Measurements from ENCODE around the gene HTR1B.

HTR1B gene

GRCh38 chr6:77448546-77448945, 14.7 kb downstream of the HTR1B start:
- Histone ChIP-seq H3K4me1 (ENCODE audit: insufficient read depth, low read length, poor library complexity, severe bottlenecking) (no peaks in the 10 kb centered on the region), H3K9me3 (ENCODE audit: insufficient read depth, low read depth, low read length) (no peaks in the 10 kb centered on the region), H4K20me1 (ENCODE audit: insufficient read depth, low read length, poor library complexity, severe bottlenecking) (no peaks in the 10 kb centered on the region), H3K9ac (ENCODE audit: low read depth, low read length, poor library complexity, severe bottlenecking) (no peak overlapping the region), H3K4me2 (ENCODE audit: low read depth, low read length, poor library complexity, severe bottlenecking) (no peak overlapping the region), H3K36me3 (ENCODE audit: insufficient read depth, low read length) (no peaks in the 10 kb centered on the region), H2AFZ (ENCODE audit: low read length) (no peak overlapping the region), H3K27me3 (ENCODE audit: insufficient read depth, low read length, poor library complexity, severe bottlenecking) (no peaks in the 10 kb centered on the region), H3K79me2 (ENCODE audit: insufficient read depth, low read length) (no peaks in the 10 kb centered on the region), H3K4me3 (ENCODE audit: low read length, poor library complexity, severe bottlenecking) (no peak overlapping the region), H3F3A (ENCODE audit: low read depth) (no peaks in the 10 kb centered on the region), H3K9me2 (replicated peaks; ENCODE audit: low read depth, low read length) (no peaks in the 10 kb centered on the region)
- no peak for TF ChIP-seq CTCF (conservative IDR thresholded peaks at IDR 0.05; ENCODE audit: low read length)
- TF ChIP-seq EZH2phosphoT487 (IDR thresholded peaks at IDR 0.05; ENCODE audit: borderline replicate concordance) = no peak

DNA sequence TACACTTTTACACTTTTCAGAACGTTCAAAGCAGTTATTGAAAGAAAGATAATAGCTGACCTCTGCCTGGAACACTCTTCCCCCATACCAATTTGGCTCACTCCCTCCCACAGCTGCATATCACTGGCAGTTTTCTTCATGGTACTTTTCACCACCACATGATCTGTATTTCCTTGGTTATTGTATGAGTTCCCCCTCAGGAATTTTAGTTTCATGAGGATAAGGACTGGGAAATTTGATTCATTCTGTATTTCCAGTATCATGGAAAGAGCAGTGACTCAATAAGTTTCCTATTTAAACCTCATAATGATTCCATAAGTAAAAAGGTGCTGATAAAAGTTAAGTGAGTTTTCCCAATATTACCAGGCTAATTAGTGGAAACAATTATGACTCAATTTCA, 16.0 kb downstream of the HTR1B start:
- no peaks in the 10 kb centered on the region for H3K36me3 ChIP-seq (ENCODE audit: insufficient read depth, low read length)

DNA sequence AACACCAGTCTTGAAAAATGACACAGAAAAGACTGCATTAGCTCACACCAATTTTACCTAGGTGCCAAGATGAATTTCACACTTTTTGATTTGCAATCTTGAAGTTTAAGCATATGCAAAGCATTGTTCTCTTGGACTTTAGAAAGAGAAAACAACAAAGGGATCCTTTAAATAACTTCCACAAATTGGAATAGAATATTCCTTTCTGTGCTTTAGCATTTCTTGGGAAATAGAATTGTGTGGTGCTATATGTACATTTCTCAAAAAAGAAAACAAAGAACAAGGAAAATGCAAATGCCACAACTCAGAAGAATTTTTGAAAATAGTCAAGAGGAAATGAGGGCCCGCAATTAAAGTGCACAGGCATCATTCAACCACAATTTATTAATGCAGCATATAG, 17.0 kb downstream of the HTR1B start:
- H3K4me2 ChIP-seq (ENCODE audit: low read depth, low read length, poor library complexity, severe bottlenecking) = no peak overlapping the region
- H3K4me1 ChIP-seq (ENCODE audit: insufficient read depth, low read length, poor library complexity, severe bottlenecking) = no peaks in the 10 kb centered on the region
- H3K36me3 ChIP-seq (ENCODE audit: insufficient read depth, low read length) = no peaks in the 10 kb centered on the region
- no peaks in the 10 kb centered on the region for H3K79me2 ChIP-seq (ENCODE audit: insufficient read depth, low read length)
- H3K9ac ChIP-seq (ENCODE audit: low read depth, low read length, poor library complexity, severe bottlenecking) = no peak overlapping the region
- no peak overlapping the region for H3K4me3 ChIP-seq (ENCODE audit: low read length, poor library complexity, severe bottlenecking)
- no peaks in the 10 kb centered on the region for H4K20me1 ChIP-seq (ENCODE audit: insufficient read depth, low read length, poor library complexity, severe bottlenecking)
- no peaks in the 10 kb centered on the region for H3K9me3 ChIP-seq (ENCODE audit: insufficient read depth, low read depth, low read length)
- no peak overlapping the region for H2AFZ ChIP-seq (ENCODE audit: low read length)
- H3K27me3 ChIP-seq (ENCODE audit: insufficient read depth, low read length, poor library complexity, severe bottlenecking) = no peaks in the 10 kb centered on the region
- H3K9me2 ChIP-seq (replicated peaks; ENCODE audit: low read depth, low read length) = no peaks in the 10 kb centered on the region
- TF ChIP-seq CTCF (conservative IDR thresholded peaks at IDR 0.05; ENCODE audit: low read length) (no peak), EZH2phosphoT487 (IDR thresholded peaks at IDR 0.05; ENCODE audit: borderline replicate concordance) (no peak)
- no peaks in the 10 kb centered on the region for H3F3A ChIP-seq (ENCODE audit: low read depth)

More for the DNA sequence above, 16.0 kb downstream of the HTR1B start:
- H3K4me1 ChIP-seq (ENCODE audit: insufficient read depth, low read length, poor library complexity, severe bottlenecking) = no peaks in the 10 kb centered on the region
- H3K79me2 ChIP-seq (ENCODE audit: insufficient read depth, low read length) = no peaks in the 10 kb centered on the region
- H3K9me3 ChIP-seq (ENCODE audit: insufficient read depth, low read depth, low read length) = no peaks in the 10 kb centered on the region
- H3K9me2 ChIP-seq (replicated peaks; ENCODE audit: low read depth, low read length) = no peaks in the 10 kb centered on the region
- TF ChIP-seq CTCF (conservative IDR thresholded peaks at IDR 0.05; ENCODE audit: low read length) = no peak
- TF ChIP-seq EZH2phosphoT487 (IDR thresholded peaks at IDR 0.05; ENCODE audit: borderline replicate concordance) = no peak
- H3K9ac ChIP-seq (ENCODE audit: low read depth, low read length, poor library complexity, severe bottlenecking) = no peak overlapping the region
- H4K20me1 ChIP-seq (ENCODE audit: insufficient read depth, low read length, poor library complexity, severe bottlenecking) = no peaks in the 10 kb centered on the region
- H3K27me3 ChIP-seq (ENCODE audit: insufficient read depth, low read length, poor library complexity, severe bottlenecking) = no peaks in the 10 kb centered on the region
- H3F3A ChIP-seq (ENCODE audit: low read depth) = no peaks in the 10 kb centered on the region
- H3K4me3 ChIP-seq (ENCODE audit: low read length, poor library complexity, severe bottlenecking) = no peak overlapping the region
- H2AFZ ChIP-seq (ENCODE audit: low read length) = no peak overlapping the region
- H3K4me2 ChIP-seq (ENCODE audit: low read depth, low read length, poor library complexity, severe bottlenecking) = no peak overlapping the region
